Activated CD4-positive, CD25-positive, alpha-beta regulatory T cell (primary cell): Measurements from ENCODE around the gene IFT122.
A peak's percentile ranks its signal among the peaks of the same experiment; 100 is the strongest.
"Not testable (repeated sequence)": the region's sequence is repeated elsewhere in the genome, so short reads cannot be mapped to it uniquely, and the experiment has no call there.

ENCODE experiments used
- DNase-seq, 4 experiments: peaks; one replicate each; lab custom pipeline; 2025; lab: John Stamatoyannopoulos, UW

IFT122 gene, protein sequence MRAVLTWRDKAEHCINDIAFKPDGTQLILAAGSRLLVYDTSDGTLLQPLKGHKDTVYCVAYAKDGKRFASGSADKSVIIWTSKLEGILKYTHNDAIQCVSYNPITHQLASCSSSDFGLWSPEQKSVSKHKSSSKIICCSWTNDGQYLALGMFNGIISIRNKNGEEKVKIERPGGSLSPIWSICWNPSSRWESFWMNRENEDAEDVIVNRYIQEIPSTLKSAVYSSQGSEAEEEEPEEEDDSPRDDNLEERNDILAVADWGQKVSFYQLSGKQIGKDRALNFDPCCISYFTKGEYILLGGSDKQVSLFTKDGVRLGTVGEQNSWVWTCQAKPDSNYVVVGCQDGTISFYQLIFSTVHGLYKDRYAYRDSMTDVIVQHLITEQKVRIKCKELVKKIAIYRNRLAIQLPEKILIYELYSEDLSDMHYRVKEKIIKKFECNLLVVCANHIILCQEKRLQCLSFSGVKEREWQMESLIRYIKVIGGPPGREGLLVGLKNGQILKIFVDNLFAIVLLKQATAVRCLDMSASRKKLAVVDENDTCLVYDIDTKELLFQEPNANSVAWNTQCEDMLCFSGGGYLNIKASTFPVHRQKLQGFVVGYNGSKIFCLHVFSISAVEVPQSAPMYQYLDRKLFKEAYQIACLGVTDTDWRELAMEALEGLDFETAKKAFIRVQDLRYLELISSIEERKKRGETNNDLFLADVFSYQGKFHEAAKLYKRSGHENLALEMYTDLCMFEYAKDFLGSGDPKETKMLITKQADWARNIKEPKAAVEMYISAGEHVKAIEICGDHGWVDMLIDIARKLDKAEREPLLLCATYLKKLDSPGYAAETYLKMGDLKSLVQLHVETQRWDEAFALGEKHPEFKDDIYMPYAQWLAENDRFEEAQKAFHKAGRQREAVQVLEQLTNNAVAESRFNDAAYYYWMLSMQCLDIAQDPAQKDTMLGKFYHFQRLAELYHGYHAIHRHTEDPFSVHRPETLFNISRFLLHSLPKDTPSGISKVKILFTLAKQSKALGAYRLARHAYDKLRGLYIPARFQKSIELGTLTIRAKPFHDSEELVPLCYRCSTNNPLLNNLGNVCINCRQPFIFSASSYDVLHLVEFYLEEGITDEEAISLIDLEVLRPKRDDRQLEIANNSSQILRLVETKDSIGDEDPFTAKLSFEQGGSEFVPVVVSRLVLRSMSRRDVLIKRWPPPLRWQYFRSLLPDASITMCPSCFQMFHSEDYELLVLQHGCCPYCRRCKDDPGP

DNA sequence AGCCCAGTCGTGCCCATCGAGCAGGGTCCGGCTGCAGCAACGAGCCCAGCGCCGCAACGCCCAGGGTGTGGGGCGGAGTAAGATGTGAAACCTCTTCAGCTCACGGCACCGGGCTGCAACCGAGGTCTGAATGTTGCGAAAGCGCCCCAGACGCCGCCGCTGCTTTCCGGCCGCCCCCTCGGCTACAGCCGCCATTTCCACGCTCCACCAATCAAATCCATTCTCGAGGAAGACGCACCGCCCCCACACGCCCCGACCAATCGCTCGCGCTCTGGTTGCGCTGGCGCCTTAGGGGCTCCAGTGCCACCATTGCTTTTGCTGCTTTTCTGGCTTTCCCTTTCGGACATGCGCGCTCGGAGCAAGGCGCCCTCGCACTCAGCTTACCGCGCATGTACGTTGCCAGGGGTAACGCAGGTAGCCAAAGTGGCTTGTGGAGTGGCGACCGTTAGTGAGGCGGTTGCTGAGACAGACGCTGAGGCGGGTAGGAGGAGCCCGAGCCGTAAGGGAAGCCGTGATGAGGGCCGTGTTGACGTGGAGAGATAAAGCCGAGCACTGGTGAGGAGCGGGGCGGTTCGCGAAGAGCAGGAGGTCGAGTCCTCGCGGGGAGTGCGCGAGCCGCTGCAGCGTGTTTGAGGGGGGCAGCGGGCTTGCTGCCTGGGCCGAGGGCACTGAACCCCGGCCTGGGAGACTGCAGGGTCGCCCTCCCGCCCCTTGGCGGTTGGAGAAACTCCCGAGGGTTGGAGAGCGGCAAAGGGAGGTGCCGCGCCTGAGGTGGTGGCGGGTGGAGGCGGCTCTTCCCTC is at the start of gene IFT122, which contains the start of gene MBD4:
IFT122 (plus strand) TSS at position 408 of the 801 bp plus-strand sequence; CDS start at position 515, 107 bp downstream.
MBD4 (minus strand) TSS at position 132 of the 801 bp plus-strand sequence; CDS start at position 17, 115 bp downstream.
- DNase-seq: peak; percentile 95 to 97 (median 96)

DNA sequence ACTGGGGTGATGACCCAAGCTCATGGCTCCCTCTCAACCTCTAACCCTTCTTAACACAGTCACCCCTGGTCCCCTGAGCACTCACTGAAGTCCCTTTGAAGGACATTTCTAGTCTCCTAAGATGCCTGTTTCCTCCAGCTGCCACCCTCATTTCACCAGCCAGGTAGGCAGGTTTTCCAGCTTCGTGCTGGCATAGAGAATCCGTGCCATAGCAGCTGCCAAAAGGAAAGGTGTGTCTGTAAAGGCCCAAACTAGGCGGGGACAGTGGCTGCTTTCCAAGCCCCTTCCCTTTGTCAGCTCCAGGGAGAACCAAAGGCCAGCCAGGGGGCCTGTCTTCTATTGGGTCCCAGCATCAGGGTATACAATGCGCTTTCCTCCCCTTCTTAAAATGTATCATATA is 48.4 kb upstream of the IFT122 start:
- not testable (repeated sequence) for DNase-seq

DNA sequence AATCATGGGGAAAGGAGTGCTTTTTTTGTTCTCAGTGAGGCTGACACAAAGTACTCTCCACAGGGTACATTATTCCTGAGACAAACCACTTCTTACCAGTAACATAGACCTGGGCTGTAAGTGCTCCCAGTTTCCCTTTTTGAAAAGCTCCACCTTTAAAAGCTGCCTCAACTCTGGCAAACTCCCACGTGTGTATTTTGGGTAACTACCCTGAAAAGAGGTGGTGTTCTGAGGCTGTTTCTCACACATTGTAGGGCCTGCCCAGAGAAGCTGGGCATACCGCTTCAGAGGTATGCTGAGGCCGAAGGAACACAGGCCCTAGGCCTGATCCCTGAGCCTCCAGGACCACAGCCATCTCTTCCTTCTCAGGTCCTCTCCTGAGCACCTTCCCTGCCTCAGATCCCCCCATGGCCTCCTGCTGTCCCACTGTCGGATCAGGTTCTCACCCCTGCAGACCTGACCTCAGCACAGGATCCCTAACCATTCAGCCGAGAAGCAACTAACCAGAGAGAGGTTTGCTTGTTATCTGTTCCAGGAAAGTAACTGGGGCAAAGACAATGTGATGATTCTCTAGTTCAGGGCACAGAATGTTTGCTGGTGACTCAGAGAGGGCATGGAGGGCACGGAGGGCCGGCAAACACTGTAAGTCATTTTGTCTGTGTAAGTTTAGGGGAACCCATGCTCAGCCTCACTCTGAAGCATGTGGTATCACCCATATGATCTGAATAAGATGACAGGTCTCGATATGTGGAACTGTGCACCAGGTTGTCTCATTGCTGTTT is 47.7 kb upstream of the IFT122 start:
- DNase-seq: not testable (repeated sequence)

DNA sequence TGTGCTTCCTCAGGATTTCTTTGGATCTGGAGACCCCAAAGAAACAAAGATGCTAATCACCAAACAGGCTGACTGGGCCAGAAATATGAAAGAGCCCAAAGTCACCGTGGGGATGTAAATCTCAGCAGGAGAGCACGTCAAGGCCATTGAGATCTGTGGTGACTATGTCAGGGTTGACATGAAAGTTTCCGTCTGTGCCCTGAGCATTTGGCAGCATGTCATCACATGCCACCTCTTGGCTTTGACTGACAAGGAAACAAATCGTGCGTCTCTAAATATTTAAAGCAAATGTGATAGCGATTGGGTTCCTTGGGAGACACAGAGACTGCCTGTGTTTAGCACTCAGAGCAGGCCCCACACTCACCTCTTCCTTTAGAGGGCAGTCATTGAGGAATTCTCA is 46.8 kb upstream of the IFT122 start:
- no peak for DNase-seq

DNA sequence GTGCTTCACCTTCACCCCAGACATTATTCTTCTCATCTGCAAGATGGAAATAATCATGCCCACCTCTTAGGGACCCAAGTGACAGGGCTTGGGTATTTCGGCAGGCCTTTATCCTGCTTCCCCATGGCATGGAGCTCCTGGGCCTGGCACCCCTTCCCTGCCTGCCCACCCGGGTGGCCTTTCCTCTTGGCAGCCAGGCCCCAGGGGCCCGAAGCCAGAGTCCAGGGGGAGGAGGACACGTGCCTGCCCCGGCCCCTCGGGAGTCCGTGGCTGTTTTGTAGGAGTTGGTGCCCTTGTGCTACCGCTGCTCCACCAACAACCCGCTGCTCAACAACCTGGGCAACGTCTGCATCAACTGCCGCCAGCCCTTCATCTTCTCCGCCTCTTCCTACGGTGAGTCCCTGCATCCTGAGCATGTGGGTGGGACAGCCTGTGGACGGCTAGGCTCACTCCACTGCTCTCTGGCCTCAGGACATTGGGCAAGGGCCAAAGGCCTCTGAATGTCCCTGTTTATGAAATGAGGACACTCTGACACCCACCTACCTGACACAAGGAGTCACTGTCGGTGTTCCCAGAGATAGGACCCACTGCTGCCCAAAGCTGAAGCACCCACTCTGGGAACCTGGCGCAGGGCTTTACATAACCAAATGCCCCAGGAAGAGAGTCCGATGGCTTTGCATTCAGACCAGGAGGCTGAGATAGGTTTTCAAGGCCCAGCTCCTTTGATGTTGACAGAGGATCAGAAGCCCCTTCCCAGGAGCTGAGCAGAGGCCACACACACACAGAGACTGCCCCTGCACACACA is 46.1 kb upstream of the IFT122 start:
- DNase-seq: not testable (repeated sequence)

DNA sequence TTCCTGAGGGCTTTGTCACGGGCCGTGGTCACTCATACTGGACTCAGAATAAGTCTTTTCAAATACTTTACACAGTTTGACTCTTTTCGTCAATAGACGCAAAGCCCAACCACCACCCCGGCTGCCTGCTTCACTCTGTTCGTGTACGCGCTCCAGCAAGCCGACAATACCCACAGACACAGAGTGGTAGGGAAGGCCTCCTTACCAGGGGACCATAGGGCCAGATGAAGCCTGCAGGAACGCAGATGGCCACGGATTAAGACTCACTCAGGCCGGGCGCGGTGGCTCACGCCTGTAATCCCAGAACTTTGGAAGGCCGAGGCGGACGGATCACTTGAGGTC is 41.2 kb upstream of the IFT122 start:
- no peak for DNase-seq

DNA sequence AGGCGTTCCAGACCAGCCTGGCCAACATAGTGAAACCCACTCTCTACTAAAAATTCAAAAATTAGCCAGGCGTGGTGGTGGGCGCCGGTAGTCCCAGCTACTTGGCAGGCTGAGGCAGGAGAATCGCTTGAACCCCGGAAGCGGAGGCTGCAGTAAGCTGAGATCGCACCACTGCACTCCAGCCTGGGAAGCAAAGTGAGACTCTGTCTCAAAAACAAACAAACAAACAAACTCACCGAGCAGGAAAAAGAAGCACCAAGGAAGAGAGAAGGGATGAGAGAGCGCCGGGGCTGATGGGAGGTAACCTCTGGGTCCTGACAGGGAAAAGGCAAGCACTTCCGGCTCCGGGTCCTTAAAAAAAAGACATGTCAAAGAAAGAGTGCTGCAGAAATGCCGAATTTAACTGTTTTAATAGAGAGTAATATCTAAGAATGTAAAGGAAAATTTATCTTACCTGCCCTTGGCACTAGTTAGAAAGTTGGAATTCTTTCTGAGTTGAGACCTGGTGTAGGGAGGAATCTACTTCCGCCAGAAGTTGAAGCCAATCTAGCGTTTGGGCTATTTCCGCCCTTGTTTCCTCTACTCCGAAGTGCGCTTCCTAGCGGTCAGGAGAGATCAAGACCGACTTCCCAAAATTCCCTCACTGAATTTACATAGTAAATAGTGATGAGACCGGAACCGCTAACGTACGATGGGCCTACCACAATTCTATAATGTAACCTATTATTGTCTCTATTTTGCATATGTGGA is 40.7 kb upstream of the IFT122 start:
- peak; percentile 33 to 51 (median 42) for DNase-seq

DNA sequence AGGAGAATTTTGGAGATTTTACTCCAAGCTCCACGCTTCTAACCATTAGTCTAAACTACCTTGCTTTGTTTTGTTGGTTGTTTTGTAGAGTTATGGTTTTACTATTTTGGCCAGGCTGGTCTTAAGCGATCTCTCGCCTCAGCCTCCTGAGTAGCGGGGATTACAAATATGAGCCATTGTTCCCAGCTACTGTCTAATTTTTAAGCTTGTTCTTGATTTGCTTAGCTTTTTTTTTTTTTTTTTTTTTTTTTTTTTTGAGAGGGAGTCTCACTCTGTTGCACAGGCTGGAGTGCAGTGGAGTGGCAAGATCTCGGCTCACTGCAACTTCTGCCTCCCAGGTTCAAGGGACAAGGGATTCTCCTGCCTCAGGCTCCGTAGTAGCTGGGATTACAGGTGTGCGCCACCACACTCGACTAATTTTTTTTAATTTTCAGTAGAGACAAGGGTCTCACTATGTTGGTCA is 40.1 kb upstream of the IFT122 start:
- no peak for DNase-seq

DNA sequence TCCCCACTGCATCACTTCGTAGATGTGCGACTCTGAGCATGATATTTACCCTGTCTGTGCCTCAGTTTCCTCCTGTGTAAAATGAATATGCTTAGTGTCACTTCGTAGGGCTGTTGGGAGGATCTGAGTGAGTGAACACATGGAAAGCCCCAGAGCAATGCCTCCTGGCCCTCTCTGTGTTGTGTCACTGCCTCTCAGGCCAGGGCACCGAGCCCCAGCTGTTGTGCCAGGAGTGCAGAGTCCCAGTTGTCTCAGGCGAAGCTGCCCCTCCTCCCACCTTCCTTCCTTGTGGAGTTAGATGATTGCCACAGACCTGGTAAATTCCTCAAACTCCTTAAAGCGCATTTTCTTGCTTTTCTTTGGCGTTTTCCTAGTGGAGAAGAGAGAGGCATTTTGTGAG is 37.8 kb upstream of the IFT122 start:
- DNase-seq: no peak

DNA sequence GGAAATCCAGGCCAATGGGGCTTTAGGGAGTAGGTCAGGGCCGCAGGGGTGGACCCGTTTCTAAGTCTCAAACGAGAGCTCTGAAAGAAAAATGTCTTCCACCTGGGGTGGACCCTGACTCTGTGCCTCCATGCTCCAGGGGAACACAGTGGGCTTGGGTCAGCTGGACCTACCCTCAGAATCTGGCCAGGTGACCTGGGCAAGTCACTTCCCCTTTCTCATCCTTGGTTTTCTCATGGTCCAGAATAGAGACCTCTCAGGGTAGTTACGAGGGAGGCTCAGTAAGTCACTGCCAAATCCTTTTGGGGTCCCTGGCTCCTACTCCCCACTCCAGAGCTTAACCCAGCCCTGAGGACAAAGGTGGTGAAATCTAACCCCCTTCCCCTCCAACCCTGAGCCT is 37.4 kb upstream of the IFT122 start:
- no peak for DNase-seq

DNA sequence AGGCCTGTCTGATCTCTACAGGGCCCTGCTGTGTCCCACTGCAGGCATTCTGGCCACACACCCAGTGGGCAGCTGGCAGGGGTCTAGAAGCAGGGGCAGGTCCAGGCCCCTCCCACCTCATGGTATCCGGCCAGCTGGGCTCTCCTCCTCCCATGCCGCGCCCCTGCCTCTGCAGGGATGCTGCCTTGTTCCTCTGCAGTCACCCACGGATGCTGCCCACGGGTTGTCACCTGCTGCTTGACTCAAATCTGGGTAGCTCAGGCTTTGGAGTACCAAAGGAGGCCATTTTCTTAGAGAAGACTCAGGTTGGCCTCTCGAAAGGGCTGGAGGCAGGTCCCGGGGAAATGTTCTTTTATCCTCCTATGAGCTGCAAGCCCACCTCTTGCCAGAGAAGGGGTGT is 36.6 kb upstream of the IFT122 start:
- DNase-seq: no peak

DNA sequence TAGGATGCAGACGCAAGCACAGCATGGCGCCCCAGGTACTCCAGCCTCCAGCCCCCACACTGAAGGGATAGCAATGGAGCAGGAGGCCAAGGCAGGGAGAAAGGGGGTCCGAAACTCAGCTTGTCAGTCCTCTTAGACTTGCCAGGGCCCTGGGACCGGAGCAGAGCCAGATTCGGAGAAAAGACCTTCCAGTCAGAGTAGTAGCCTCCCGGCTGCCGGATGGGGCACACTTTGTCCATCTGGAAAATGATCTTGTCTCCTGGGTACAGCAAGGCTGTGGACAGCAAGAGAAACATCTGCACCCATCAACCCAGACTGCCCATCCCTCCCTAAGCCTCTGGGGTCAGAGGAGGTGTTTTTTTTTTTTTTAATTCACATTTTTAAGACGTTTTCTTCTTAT is 35.9 kb upstream of the IFT122 start:
- DNase-seq: no peak

DNA sequence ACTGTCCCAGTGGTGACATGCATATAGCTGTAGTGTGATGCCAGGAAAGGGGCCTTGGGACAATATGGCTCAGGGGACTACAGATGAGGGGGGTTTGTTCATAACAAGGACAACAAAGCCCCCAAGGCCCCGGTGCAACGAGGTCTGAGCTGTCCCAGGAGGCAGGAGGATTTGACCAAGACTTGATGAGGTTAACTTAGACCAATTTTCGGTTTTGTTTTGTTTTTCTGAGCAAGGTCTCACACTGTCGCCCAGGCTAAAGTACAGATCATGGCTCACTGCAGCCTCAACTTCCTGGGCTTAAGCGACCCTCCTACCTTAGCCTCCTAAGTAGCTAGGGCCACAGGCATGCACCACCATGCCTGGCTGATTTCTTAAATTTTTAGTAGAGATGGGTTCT is 35.4 kb upstream of the IFT122 start:
- DNase-seq: no peak

DNA sequence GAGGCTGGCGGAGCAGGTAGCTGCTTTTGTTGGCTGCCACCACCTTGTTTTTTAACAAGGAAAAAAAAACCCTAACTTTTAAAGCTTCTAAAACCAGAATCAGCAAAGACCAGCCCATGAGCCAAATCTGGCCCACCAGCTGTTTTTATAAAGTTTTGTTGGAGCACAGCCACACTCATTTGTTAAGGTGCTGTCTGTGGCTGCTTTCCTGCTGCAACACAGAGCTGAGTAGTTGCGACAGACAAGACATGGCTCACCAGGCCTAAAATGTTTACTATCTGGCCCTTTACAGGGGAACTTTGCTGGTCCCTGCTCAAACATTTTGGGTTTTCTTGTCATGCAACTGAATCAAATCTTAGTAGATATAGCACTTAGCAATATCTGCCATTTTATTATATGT is 30.5 kb upstream of the IFT122 start:
- DNase-seq: no peak

DNA sequence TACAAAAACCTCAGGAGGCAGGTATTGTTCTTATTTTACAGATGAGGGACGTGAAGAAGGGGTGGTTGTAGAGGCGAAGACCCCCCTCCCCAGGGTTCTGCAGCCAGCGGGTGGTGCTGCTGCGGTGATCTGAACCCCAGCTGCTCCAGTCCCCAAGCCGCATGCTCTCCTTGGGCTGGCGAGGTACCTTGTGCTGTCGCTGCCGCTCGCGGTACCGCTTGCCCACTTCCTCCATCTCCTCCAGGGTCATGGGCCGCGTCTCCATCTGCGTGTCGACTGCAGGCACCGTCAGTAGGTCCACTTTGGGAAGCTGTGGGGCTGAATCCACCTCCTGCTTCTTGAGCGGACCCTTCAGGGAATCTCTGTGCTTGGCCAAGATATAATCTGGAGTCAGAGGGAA is 29.1 kb upstream of the IFT122 start:
- DNase-seq: no peak

DNA sequence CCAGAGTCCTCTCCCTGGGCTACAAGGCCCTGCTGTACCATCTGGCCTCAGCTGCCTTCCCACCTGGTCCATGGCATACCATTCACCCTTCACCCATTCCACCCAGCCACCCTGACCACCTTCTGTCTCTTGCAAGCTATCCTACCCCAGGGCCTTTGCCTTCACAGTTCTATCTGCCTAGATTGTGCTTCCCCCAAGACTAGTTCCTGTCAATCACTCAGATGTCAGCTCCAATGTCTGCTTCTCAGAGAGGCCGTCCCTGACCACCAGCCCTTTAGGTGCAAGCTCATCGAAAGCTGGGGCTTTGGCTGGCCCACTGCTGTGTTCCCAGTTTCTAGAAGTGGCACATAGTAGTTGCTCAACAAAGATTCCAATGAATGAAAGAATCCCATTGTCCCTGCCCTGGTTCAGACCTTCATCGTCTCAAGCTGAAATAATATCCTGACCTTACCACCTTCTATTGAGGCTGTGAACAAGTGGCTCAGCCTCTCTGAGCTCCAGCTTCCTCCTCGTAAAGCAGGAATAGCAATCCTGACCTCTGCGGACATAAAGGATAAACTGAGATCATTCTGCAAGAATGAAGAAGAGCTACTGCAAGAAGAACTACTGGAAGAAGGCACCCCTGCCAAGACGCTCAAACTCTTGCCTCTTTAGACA is 27.4 kb upstream of the IFT122 start:
- no peak for DNase-seq

DNA sequence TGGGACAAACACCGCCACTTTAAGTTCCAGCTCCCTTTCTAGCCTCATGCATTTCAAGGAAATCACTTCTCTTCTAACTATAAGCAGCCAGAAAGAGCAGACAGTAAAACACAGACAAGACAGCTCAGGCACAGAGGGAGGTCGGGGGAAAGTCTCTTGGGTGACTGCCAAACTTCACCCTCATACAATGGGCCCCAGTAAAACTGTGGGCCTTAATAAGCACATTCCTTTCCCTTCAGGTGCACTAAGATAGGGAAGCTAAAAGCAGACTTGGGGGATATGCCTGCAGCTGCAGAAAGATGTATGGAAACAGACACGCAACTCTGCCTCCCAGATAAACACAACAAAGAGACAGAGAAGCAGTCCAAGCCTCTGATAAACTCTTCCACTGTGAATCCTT is 26.8 kb upstream of the IFT122 start:
- not testable (repeated sequence) for DNase-seq
